H9 (cell line): ENCODE measurements around the gene SCD5. TPM values are rescaled to one million over a fixed set of nuclear protein-coding genes. Genes with fewer than 3 reads are reported as not detected.

Experiments used
- DNase-seq: peaks from one replicate; pipeline ENCODE4 v3.0.0-alpha.2; 2017
- H2AFZ ChIP-seq: one replicate; pipeline ENCODE4 v1.6.1; 2013; ENCODE audit warnings: mild to moderate bottlenecking, low read length, control low read depth, moderate library complexity
- H2AK5ac ChIP-seq: 2 replicates; pipeline ENCODE4 v1.6.1; 2013; ENCODE audit warnings: low read length, control low read depth, mixed read lengths; ENCODE audit not compliant: insufficient read length
- H2BK120ac ChIP-seq: one replicate; pipeline ENCODE4 v1.6.1; 2013; ENCODE audit warnings: low read depth, mild to moderate bottlenecking, low read length, control low read depth, inconsistent platforms; ENCODE audit not compliant: poor library complexity, severe bottlenecking
- H2BK12ac ChIP-seq: 2 replicates; pipeline ENCODE4 v1.6.1; 2013; ENCODE audit warnings: low read length, control low read depth, mixed read lengths, low read depth; ENCODE audit not compliant: insufficient read length
- H2BK15ac ChIP-seq: 2 replicates; pipeline ENCODE4 v1.6.1; 2013; ENCODE audit warnings: low read depth, low read length, control low read depth
- H2BK20ac ChIP-seq: one replicate; pipeline ENCODE4 v1.6.1; 2013; ENCODE audit warnings: low read depth, mild to moderate bottlenecking, low read length, control low read depth, inconsistent platforms; ENCODE audit not compliant: poor library complexity, severe bottlenecking
- H2BK5ac ChIP-seq: 2 replicates; pipeline ENCODE4 v1.6.1; 2013; ENCODE audit warnings: low read length, control low read depth, mixed read lengths; ENCODE audit not compliant: insufficient read length
- H3K14ac ChIP-seq: 2 replicates; pipeline ENCODE4 v1.6.1; 2013; ENCODE audit warnings: low read length, control low read depth; ENCODE audit not compliant: insufficient read depth
- H3K18ac ChIP-seq: 2 replicates; pipeline ENCODE4 v1.6.1; 2013; ENCODE audit warnings: low read depth, mild to moderate bottlenecking, mixed read lengths, low read length, control low read depth; ENCODE audit not compliant: insufficient read length
- H3K23ac ChIP-seq: 2 replicates; pipeline ENCODE4 v1.6.1; 2013; ENCODE audit warnings: low read length, control low read depth, mixed read lengths, low read depth; ENCODE audit not compliant: insufficient read length
- H3K23me2 ChIP-seq: 2 replicates; pipeline ENCODE4 v1.6.1; 2013; ENCODE audit warnings: low read depth, mild to moderate bottlenecking, mixed read lengths, low read length, control low read depth; ENCODE audit not compliant: insufficient read length, poor library complexity, severe bottlenecking
- H3K27ac ChIP-seq: 2 replicates; pipeline ENCODE4 v1.5.1; 2013; ENCODE audit warnings: low read length, control low read depth, mixed read lengths, low read depth; ENCODE audit not compliant: insufficient read length
- H3K27me3 ChIP-seq: 2 replicates; pipeline ENCODE4 v1.6.1; 2013; ENCODE audit warnings: low read length, control low read depth, inconsistent platforms; ENCODE audit not compliant: insufficient read depth
- H3K4ac ChIP-seq: 2 replicates; pipeline ENCODE4 v1.6.1; 2013; ENCODE audit warnings: low read depth, mild to moderate bottlenecking, control low read depth, inconsistent platforms, low read length, moderate library complexity
- H3K4me1 ChIP-seq: 2 replicates; pipeline ENCODE4 v1.6.1; 2013; ENCODE audit warnings: low read length, control low read depth, inconsistent platforms; ENCODE audit not compliant: insufficient read depth
- H3K4me2 ChIP-seq: 2 replicates; pipeline ENCODE4 v1.6.1; 2013; ENCODE audit warnings: low read length, control low read depth, mixed read lengths; ENCODE audit not compliant: insufficient read length, insufficient read depth
- H3K56ac ChIP-seq: 2 replicates; pipeline ENCODE4 v1.6.1; 2013; ENCODE audit warnings: low read depth, mild to moderate bottlenecking, mixed read lengths, low read length, control low read depth; ENCODE audit not compliant: insufficient read length
- H3K79me1 ChIP-seq: 2 replicates; pipeline ENCODE4 v1.6.1; 2013; ENCODE audit warnings: low read depth, mild to moderate bottlenecking, moderate library complexity, low read length, control low read depth, inconsistent platforms; ENCODE audit not compliant: insufficient read depth, poor library complexity, severe bottlenecking
- H3K79me2 ChIP-seq: 2 replicates; pipeline ENCODE4 v1.6.1; 2013; ENCODE audit warnings: low read length, control low read depth, inconsistent platforms; ENCODE audit not compliant: insufficient read depth
- H3K9ac ChIP-seq: 2 replicates; pipeline ENCODE4 v1.6.1; 2013; ENCODE audit warnings: low read length, control low read depth, mixed read lengths; ENCODE audit not compliant: insufficient read length; ENCODE audit errors: extremely low read depth
- H3K9me3 ChIP-seq: one replicate; pipeline ENCODE4 v1.6.1; 2013; ENCODE audit warnings: low read depth, low read length, inconsistent platforms; ENCODE audit not compliant: control insufficient read depth
- H3T11ph ChIP-seq: one replicate; pipeline ENCODE4 v1.6.1; 2013; ENCODE audit warnings: mild to moderate bottlenecking, low read length, control low read depth, inconsistent platforms
- H4K20me1 ChIP-seq: one replicate; pipeline ENCODE4 v1.6.1; 2013; ENCODE audit not compliant: control insufficient read depth, insufficient read length, insufficient read depth
- H4K5ac ChIP-seq: 2 replicates; pipeline ENCODE4 v1.6.1; 2013; ENCODE audit warnings: low read depth, mild to moderate bottlenecking, mixed read lengths, low read length, control low read depth; ENCODE audit not compliant: insufficient read length
- H4K8ac ChIP-seq: replicated peaks from 2 replicates; pipeline ENCODE4 v1.6.1; 2013; ENCODE audit warnings: low read length, control low read depth, mixed read lengths, low read depth; ENCODE audit not compliant: insufficient read length
- H4K91ac ChIP-seq: 2 replicates; pipeline ENCODE4 v1.6.1; 2013; ENCODE audit warnings: low read depth, mild to moderate bottlenecking, moderate library complexity, mixed read lengths, low read length, control low read depth; ENCODE audit not compliant: insufficient read length
- H3K27ac Mint-ChIP-seq, 3 experiments: 2 replicates in 2 of 3; 3 replicates in 1 of 3; pipeline ENCODE4 v1.8.0; 2020 to 2021; ENCODE audit warnings: mixed read lengths in 3 of 3, mild to moderate bottlenecking in 1 of 3, moderate library complexity in 1 of 3
- H3K27me3 Mint-ChIP-seq: 2 replicates; pipeline ENCODE4 v1.8.0; 2021; ENCODE audit warnings: low read depth, mild to moderate bottlenecking, moderate library complexity, mixed read lengths
- H3K36me3 Mint-ChIP-seq, 3 experiments: 2 replicates in 2 of 3; 3 replicates in 1 of 3; pipeline ENCODE4 v1.8.0; 2020 to 2021; ENCODE audit warnings: low read depth in 3 of 3, mixed read lengths in 3 of 3; ENCODE audit not compliant: insufficient read depth in 1 of 3
- H3K4me1 Mint-ChIP-seq, 2 experiments: 2 replicates each; pipeline ENCODE4 v1.8.0; 2020; ENCODE audit warnings: mixed read lengths in 2 of 2
- H3K4me3 Mint-ChIP-seq, 2 experiments: 2 replicates in 1 of 2; 3 replicates in 1 of 2; pipeline ENCODE4 v1.8.0; 2020 to 2021; ENCODE audit warnings: mild to moderate bottlenecking in 2 of 2, mixed read lengths in 2 of 2, moderate library complexity in 1 of 2
- H3K9me3 Mint-ChIP-seq, 2 experiments: 2 replicates in 1 of 2; 3 replicates in 1 of 2; pipeline ENCODE4 v1.8.0; 2020; ENCODE audit warnings: mild to moderate bottlenecking in 2 of 2, mixed read lengths in 2 of 2, moderate library complexity in 1 of 2
- CTCF ChIP-seq: fragments of 200-600 bp; sonication (generic); conservative IDR thresholded peaks from 3 replicates; pipeline ENCODE4 v1.8.0; 2021; ENCODE audit warnings: antibody characterized with exemption, mild to moderate bottlenecking
- WGBS: extraction: QIAGEN DNeasy Blood & Tissue Kit; methylation state at CpG from one replicate; pipeline ENCODE4 v1.1.7; 2013; ENCODE audit warnings: missing lambda C conversion rate, low lambda C conversion rate, mixed read lengths; ENCODE audit not compliant: insufficient read length; ENCODE audit errors: extremely low coverage; 5-methylcytosine and 5-hydroxymethylcytosine counted together
- total RNA-seq: library from RNA; stranded (reverse); gene quantifications from 2 replicates; pipeline ENCODE4 v1.2.1, GENCODE V29; 2021

Gene SCD5
- total RNA-seq, 1 experiment from 2014 or later: 0.68 TPM

- H3K27ac Mint-ChIP-seq: 0 out of 7 replicates have a peak overlapping the region, but pooled peaks of 1 of the 3 experiments have one; percentile 14
- H2BK12ac ChIP-seq: no peak overlapping the region
- no peak overlapping the region for H2AK5ac ChIP-seq
- H3K79me2 ChIP-seq: no peaks in the 10 kb centered on the region
- peaks cover 7% of the 10 kb centered on the region in 2 experiments; a peak in 2 of 4 replicates for H3K4me1 Mint-ChIP-seq
- H4K20me1 ChIP-seq: no peaks in the 10 kb centered on the region
- no peaks in the 10 kb centered on the region for H3K4me1 ChIP-seq
- H3K23me2 ChIP-seq: no peaks in the 10 kb centered on the region
- no peak overlapping the region for H3T11ph ChIP-seq
- no peaks in the 10 kb centered on the region for H3K79me1 ChIP-seq
- H3K56ac ChIP-seq: no peak overlapping the region
- no peaks in the 10 kb centered on the region for H3K27me3 ChIP-seq
- H3K9ac ChIP-seq: no peak overlapping the region
- no peak overlapping the region for H3K23ac ChIP-seq
- no peak overlapping the region for H3K27ac ChIP-seq
- no peak overlapping the region for H2BK20ac ChIP-seq
- no peaks in the 10 kb centered on the region for H3K9me3 ChIP-seq
- TF ChIP-seq CTCF: no peak
- no peak overlapping the region for H3K4ac ChIP-seq
- no peak overlapping the region for H2AFZ ChIP-seq
- H4K91ac ChIP-seq: no peak overlapping the region
- no peak overlapping the region for H3K18ac ChIP-seq
- H3K27me3 Mint-ChIP-seq: peaks cover 11% of the 10 kb centered on the region
- no peak overlapping the region for H3K4me2 ChIP-seq
- DNase-seq: no peak
- no peak overlapping the region for H2BK120ac ChIP-seq
- no peaks in the 10 kb centered on the region; a peak in 1 of 7 replicates for H3K36me3 Mint-ChIP-seq
- H3K9me3 Mint-ChIP-seq: no peaks in the 10 kb centered on the region
- no CpG with 5 or more reads among the region's 1 CpG for WGBS
- no peak overlapping the region for H4K8ac ChIP-seq
- no peak overlapping the region for H2BK15ac ChIP-seq
- no peak overlapping the region for H4K5ac ChIP-seq
- H2BK5ac ChIP-seq: no peak overlapping the region
- no peak overlapping the region for H3K4me3 Mint-ChIP-seq
- H3K14ac ChIP-seq: no peak overlapping the region
These were observed 168.5 kb downstream of the SCD5 start for GRCh38 chr4:82630079-82630478.
